Measurements from ENCODE around the gene PCSK4.

Gene PCSK4

GRCh38 chr19:1453525-1454364, 36.4 kb downstream of the PCSK4 start:
- no peak overlapping the region for H3K27ac ChIP-seq (ENCODE audit: low read depth, low read length)
- H3K4me1 ChIP-seq (ENCODE audit: insufficient read depth, low read length): no peaks in the 10 kb centered on the region
- peaks cover 47 to 95% of the 10 kb centered on the region in 2 donors for H3K27me3 ChIP-seq (ENCODE audit: control insufficient read depth in 1 of 2, insufficient read depth in 2 of 2, low read length in 2 of 2)
- H3K36me3 ChIP-seq (ENCODE audit: insufficient read depth, low read length): no peaks in the 10 kb centered on the region
- H3K4me3 ChIP-seq (ENCODE audit: low read depth in 1 of 2, low read length in 2 of 2): no peak overlapping the region
- H3K9ac ChIP-seq (ENCODE audit: low read length): no peak overlapping the region
- H3K9me3 ChIP-seq (ENCODE audit: low read length): no peaks in the 10 kb centered on the region

GRCh38 chr19:1452802-1453524, 37.2 kb downstream of the PCSK4 start:
- Histone ChIP-seq H3K27me3 (ENCODE audit: control insufficient read depth in 1 of 2, insufficient read depth in 2 of 2, low read length in 2 of 2) (peaks cover 47 to 97% of the 10 kb centered on the region in 2 donors), H3K4me3 (ENCODE audit: low read depth in 1 of 2, low read length in 2 of 2) (no peak overlapping the region), H3K36me3 (ENCODE audit: insufficient read depth, low read length) (no peaks in the 10 kb centered on the region), H3K9me3 (ENCODE audit: low read length) (no peaks in the 10 kb centered on the region), H3K9ac (ENCODE audit: low read length) (no peak overlapping the region), H3K27ac (ENCODE audit: low read depth, low read length) (no peak overlapping the region), H3K4me1 (ENCODE audit: insufficient read depth, low read length) (no peaks in the 10 kb centered on the region)

DNA sequence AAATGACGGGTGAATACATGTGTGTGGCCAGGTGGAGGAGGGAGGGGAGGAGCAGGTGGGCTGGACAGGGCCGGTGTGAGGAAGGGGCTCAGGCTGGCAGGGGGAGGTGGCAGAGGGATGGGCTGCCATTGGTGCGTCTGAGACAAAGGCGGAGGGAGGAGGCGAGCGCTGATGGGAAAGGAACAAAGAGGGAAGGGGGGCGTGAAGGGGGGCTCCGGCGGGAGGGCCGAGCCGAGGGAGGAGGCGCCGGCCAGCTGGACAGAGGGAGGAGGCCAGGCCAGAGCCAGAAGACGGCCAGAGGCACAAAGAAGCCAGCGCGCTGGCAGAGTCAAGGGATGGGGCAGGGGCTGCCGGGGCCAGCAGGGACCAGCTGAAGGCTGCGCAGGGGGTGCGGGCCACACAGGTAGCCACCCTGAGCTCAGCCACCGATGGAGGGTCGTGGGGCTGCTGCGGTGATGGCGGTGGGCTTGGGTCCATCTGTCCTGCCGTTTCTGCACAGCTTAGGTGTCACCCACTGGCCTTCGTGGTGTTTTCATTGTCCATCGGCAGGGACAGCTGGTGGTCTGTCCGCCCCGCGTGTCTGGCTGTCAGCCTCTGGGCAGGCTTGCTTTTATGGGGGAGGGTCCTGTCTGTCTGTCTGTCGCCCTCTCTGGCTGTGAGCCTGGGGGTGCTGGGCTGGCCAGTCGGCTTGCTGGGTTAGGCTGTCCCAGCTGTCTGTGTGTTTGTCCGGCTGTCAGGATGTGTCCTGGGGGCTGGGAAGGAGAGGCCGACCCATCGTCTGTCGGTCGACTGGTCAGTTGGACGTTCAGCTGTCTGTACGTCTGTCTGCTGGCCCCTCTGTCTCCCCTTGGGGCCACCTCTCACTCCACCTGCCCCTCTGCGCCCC, 38.0 kb downstream of the PCSK4 start:
- H3K27me3 ChIP-seq (ENCODE audit: control insufficient read depth in 1 of 2, insufficient read depth in 2 of 2, low read length in 2 of 2): peaks cover 54 to 97% of the 10 kb centered on the region in 2 donors
- H3K4me3 ChIP-seq (ENCODE audit: low read depth in 1 of 2, low read length in 2 of 2): no peak overlapping the region
- no peak overlapping the region for H3K9ac ChIP-seq (ENCODE audit: low read length)
- no peak overlapping the region for H3K27ac ChIP-seq (ENCODE audit: low read depth, low read length)
- H3K9me3 ChIP-seq (ENCODE audit: low read length): no peaks in the 10 kb centered on the region
- H3K36me3 ChIP-seq (ENCODE audit: insufficient read depth, low read length): no peaks in the 10 kb centered on the region
- no peaks in the 10 kb centered on the region for H3K4me1 ChIP-seq (ENCODE audit: insufficient read depth, low read length)

- no peaks in the 10 kb centered on the region for H3K36me3 ChIP-seq (ENCODE audit: insufficient read depth, low read length)
- no peaks in the 10 kb centered on the region for H3K9me3 ChIP-seq (ENCODE audit: low read length)
- H3K27me3 ChIP-seq (ENCODE audit: control insufficient read depth in 1 of 2, insufficient read depth in 2 of 2, low read length in 2 of 2): peaks cover 50 to 97% of the 10 kb centered on the region in 2 donors
- no peak overlapping the region for H3K9ac ChIP-seq (ENCODE audit: low read length)
- H3K4me3 ChIP-seq (ENCODE audit: low read depth in 1 of 2, low read length in 2 of 2): no peak overlapping the region
- no peaks in the 10 kb centered on the region for H3K4me1 ChIP-seq (ENCODE audit: insufficient read depth, low read length)
- no peak overlapping the region for H3K27ac ChIP-seq (ENCODE audit: low read depth, low read length)
Measured at GRCh38 chr19:1450735-1451731, 39.1 kb downstream of the PCSK4 start.

GRCh38 chr19:1449467-1450442, 40.4 kb downstream of the PCSK4 start, which contains the start of gene APC2:
Gene APC2, plus strand, starts transcription at chr19:1450121. Its CDS starts 2,881 bp downstream, at chr19:1453002.
- Histone ChIP-seq H3K9me3 (ENCODE audit: low read length) (no peaks in the 10 kb centered on the region), H3K9ac (ENCODE audit: low read length) (no peak within 1 kb of the TSS), H3K4me1 (ENCODE audit: insufficient read depth, low read length) (peaks cover 7% of the 10 kb centered on the region), H3K4me3 (ENCODE audit: low read depth in 1 of 2, low read length in 2 of 2) (no peak within 1 kb of the TSS), H3K36me3 (ENCODE audit: insufficient read depth, low read length) (no peaks in the 10 kb centered on the region), H3K27me3 (ENCODE audit: control insufficient read depth in 1 of 2, insufficient read depth in 2 of 2, low read length in 2 of 2) (peaks cover 43 to 96% of the 10 kb centered on the region in 2 donors), H3K27ac (ENCODE audit: low read depth, low read length) (no peak within 1 kb of the TSS)

- peaks cover 8% of the 10 kb centered on the region for H3K4me1 ChIP-seq (ENCODE audit: insufficient read depth, low read length)
- no peak overlapping the region for H3K9ac ChIP-seq (ENCODE audit: low read length)
- no peaks in the 10 kb centered on the region for H3K9me3 ChIP-seq (ENCODE audit: low read length)
- no peak overlapping the region for H3K27ac ChIP-seq (ENCODE audit: low read depth, low read length)
- H3K4me3 ChIP-seq (ENCODE audit: low read depth in 1 of 2, low read length in 2 of 2): no peak overlapping the region
- H3K27me3 ChIP-seq (ENCODE audit: control insufficient read depth in 1 of 2, insufficient read depth in 2 of 2, low read length in 2 of 2): peaks cover 43 to 79% of the 10 kb centered on the region in 2 donors
- H3K36me3 ChIP-seq (ENCODE audit: insufficient read depth, low read length): no peaks in the 10 kb centered on the region
Measured at GRCh38 chr19:1447944-1448343, 42.2 kb downstream of the PCSK4 start.

DNA sequence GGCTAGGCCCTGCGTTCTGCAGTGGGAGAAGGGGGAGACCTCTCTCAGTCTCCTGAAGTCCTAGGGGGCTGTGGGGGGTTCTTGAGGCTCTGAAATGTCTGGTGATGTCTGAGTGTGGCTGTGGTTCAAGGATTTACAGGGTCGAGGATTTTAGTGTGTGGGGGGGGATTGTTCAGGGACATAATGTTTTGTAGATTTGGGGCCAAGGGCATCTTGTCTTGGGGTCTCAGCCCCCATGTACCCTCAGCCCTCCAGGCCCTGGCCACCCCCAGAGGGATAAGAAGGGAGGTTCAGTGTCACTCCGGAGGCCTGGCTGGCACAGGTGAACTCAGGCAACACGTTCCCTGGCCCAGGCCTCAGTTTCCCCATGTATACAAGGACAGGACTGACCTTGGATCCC, 42.6 kb downstream of the PCSK4 start:
- Histone ChIP-seq H3K4me1 (ENCODE audit: insufficient read depth, low read length) (peaks cover 8% of the 10 kb centered on the region), H3K9ac (ENCODE audit: low read length) (no peak overlapping the region), H3K4me3 (ENCODE audit: low read depth in 1 of 2, low read length in 2 of 2) (no peak overlapping the region), H3K9me3 (ENCODE audit: low read length) (no peaks in the 10 kb centered on the region), H3K27me3 (ENCODE audit: control insufficient read depth in 1 of 2, insufficient read depth in 2 of 2, low read length in 2 of 2) (peaks cover 42 to 74% of the 10 kb centered on the region in 2 donors), H3K36me3 (ENCODE audit: insufficient read depth, low read length) (no peaks in the 10 kb centered on the region), H3K27ac (ENCODE audit: low read depth, low read length) (no peak overlapping the region)

- Histone ChIP-seq H3K27ac (ENCODE audit: low read depth, low read length) (no peak overlapping the region), H3K9ac (ENCODE audit: low read length) (no peak overlapping the region), H3K36me3 (ENCODE audit: insufficient read depth, low read length) (no peaks in the 10 kb centered on the region), H3K4me1 (ENCODE audit: insufficient read depth, low read length) (peaks cover 8% of the 10 kb centered on the region), H3K4me3 (ENCODE audit: low read depth in 1 of 2, low read length in 2 of 2) (no peak overlapping the region), H3K9me3 (ENCODE audit: low read length) (no peaks in the 10 kb centered on the region), H3K27me3 (ENCODE audit: control insufficient read depth in 1 of 2, insufficient read depth in 2 of 2, low read length in 2 of 2) (peaks cover 36 to 68% of the 10 kb centered on the region in 2 donors)
Measured at GRCh38 chr19:1446713-1447481, 43.3 kb downstream of the PCSK4 start.

All from muscle layer of colon (tissue), 2 donors.